Stimulated activated CD8-positive, alpha-beta memory T cell treated with anti-CD3 and anti-CD28 coated beads, Interleukin-7, amount 100 ng/mL, for 48 hours (primary cell): Measurements from ENCODE around the gene KLK7.
A peak's percentile ranks its signal among the peaks of the same experiment; 100 is the strongest.

Source experiments
- DNase-seq, 2 donors: peaks; one replicate each; pipeline ENCODE4 v3.0.0-alpha.2; 2020; ENCODE audit warnings: low read depth in 1 of 2; ENCODE audit errors: extremely low read depth in 1 of 2

The KLK7 gene

DNA sequence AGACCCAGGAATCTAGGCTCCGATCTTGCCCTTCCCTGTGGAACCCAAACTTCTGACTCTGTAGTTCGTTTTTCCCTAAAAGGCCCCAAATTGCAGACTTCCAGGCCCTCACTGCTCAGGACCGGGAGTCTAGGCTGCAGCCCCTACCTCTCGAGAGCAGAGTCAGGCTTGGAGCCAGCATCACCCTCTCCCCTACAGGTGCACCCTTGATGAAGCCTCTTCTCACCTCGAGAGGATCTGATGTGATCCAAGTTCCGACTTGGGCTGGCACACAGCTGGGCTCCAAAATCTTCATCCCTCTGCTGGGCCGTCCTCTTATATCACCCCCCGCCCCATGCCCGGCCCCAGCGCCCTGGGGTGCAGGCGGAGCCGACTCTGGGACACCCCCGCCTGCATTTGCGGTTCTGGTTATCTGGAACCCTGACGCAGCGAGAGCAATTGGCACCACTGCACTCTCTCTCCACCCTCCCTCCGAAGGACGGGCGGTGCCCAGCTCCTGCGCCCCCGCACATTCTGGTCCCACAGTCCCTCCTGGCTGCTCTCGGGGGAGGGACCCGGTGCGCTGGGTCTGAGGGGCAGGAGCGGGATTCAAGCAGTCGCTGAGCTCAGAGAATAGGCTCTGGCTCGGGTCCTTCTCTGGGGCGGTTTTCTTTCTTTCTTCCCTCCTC is at the start of gene KLK7:
KLK7 (minus strand) TSS at position 293 of the 668 bp plus-strand sequence. CDS start 1,518 bp downstream, outside the sequence.
- DNase-seq: no peak

DNA sequence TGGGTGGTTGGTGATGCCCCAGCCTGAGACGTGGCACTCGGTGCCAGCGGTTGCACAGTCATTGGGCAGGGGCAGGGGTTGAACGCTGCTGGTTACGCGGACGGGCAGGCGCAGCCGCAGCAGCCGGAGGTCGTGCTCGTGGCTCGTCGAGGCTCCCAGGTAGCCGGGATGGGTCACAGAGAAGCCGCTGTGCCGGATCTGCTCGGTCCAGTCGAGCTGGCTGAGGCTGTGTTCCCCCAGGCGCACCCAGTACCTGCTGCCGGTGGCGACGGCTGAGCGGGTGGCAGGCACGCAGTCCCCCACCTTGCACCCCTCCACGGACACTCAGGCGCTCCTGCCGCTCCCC is 48.1 kb upstream of the KLK7 start:
- DNase-seq: no peak

DNA sequence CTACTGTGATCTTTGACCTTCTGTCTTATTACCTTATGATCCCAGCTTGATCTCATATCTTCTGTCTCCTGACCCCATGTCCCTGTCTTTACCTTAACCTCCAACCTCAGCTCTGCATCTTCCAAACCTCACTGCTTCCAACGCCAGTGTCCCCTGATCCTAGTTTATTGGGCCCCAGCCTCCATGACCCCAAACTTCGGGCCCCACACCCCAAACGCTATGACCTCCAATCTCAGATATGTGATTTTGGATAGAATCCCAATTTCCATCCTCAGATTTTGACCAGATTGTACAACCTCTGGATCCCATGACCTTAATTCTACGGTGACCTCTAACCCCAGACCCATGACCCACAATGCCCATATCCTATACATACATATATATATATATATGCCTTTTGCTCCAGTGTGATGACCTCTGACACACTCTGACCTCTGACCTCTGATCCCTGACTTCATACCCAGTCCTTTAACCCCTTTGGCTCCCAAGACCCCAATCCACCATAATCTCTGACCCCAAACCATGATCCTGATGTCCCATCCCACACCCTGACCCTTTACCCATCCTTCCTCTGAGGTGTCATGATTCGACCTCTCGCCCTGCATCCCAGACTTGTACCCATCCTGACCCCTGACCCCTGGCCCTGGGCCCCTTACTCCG is 47.6 kb upstream of the KLK7 start:
- no peak for DNase-seq

DNA sequence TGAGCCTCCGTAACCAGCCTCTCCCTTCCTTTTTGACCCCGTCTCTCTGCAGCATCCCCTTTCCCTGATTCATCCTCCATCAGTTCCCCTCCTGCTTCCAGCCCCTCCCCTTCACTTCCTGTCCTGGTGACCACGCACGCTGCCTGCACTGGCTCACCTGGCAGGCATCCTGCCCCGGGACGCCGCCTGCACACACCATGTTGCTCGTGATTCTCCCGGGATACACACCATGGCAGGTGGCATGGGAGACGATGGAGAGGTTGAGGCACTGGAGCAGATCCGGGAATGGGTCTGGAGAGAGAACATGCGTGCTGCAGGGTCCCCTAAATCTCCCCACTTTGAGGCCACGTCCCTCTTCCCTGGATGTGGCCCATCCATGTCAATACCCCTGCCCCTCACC is 46.9 kb upstream of the KLK7 start:
- DNase-seq: no peak

DNA sequence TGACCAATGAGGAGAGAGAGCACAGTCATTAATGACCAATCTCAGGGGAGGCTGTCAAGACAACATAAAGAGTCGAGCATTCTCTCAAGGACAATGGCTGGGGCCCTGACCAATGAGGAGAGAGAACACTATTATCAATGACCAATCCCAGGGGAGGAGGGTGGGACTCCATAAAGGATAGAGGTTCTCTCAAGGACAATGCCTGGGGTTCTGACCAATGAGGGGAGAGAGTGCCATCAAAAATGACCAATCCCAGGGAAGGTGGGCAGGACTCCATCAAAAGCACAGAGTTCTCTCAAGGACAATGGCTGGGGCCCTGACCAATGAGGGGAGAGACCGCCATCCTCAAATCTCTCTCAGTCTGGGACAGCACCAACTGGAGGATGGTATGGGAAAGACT is 46.0 kb upstream of the KLK7 start:
- DNase-seq: no peak

DNA sequence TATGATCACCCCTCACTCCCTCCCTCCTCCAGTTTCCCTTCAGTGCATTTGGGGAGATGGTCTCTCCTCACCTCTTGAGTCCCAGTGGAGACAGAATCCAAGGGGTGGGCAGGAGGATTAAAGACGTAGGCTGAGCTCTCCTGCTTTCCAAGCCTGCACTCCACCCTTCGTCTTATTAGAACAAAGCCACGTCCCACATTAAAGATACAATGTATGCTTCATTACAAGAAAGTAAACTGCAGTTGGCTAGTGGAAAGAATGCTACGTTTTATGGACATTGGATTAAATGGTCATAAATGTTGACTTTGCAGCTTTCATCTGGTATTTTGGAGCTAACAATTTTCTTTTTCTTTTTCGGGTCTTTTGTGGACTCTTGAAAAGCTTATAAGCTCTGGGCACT is 44.2 kb upstream of the KLK7 start:
- DNase-seq: no peak

DNA sequence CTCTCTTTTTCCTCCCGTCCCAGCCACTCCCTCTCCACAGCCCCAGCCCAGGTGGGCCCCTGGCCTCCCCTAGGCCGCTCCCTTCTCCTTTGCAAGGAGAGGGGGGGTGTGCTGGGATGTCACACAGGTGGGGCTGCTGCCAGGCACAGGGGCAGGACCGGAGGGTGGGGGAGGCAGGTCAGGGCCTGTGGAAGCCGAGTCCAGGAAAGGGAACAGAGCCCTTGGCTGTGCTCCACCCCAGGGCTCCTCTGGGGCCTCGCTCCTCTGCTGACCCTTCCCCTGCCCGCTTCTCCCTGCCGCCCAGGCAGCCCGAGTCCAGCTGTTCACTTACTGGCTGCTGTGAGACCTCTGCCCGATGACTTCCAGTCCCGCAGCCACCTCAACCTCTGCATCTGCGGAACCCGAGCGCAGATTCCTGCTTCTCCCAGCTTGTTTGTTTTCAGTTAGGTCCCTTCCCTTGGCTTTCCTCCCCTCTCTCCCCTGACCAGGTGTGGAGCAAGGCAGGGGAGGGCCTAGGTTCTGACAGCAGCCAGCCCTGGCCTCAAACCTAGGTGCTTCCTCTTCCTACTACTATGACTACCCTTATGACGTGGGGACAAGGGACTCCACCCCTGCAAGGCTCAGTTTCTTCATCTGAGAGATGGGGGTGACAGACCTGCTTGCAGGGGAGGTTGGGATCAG is 43.5 kb upstream of the KLK7 start:
- DNase-seq: no peak

DNA sequence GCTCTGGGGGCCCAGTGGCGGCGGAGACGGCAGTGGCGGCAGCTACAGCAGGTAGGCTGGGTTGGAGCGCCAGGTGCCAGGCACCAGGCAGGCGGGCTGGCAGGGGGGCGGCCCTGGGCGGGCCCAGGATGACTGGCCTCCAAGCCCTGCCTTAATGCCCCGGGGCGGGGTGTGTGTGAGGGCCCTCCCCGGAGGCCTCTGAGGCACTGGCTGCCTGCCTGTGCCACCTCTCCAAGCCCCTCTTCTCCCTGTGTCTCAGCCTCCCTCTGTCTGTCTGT is 42.8 kb upstream of the KLK7 start, which contains the start of gene KLK11:
KLK11 (minus strand) TSS at position 63 of the 278 bp plus-strand sequence. CDS start 985 bp downstream, outside the sequence.
- no peak for DNase-seq

DNA sequence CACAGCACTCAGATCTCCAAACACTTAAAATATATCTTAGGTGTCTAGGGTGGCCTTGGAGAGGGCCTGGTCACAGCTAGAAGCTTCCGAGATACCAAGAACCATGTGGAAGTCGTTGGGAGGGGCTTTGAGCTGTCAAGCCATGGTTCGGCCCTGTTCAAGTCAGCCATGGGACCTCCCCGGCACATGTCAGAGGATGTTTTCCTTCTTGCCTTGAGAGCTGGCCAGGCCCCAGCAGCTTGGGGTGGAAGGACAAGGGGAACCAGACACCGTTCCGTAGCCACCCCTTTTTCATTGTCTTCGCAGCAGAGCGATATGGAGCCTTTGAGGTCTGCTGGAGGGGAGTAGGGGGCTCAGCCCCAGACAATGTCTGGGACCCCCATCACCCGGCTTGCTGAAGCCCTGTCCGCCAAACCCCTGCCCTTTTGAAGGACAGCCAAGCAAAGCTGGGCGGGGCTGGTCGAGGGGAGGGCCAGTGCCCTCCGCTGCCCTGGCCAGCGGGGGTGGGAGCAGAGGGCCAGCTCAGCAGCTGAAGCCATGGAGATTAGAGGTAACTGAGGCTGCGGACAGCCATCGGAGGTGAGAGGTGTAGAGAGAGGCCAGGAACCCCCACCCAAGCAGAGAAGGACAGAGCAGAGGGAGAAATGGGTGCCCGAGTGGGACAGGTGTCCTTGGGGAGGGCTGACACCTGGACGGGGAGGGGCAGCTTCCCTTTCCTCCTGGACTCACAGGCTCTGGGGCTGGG is 42.3 kb upstream of the KLK7 start:
- DNase-seq: no peak

DNA sequence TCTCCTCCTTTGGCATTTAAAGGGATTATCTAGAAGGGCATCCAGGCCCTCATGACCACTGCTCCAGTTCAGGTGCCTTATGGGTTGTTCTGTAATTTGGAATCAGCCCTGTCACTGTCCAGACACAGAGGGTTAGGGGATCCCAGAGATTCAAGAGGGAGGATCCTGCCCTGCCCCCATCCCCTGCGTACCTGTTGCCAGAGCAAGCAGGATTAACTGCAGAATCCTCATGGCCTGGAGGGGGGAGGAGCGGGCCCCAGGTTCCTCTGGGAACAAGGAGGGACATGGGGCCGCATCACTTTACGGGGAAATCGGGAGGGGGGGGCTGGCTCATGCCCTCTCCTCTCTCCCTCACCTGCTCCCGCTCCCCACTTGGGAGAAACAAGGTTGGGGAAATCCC is 41.7 kb upstream of the KLK7 start:
- DNase-seq: no peak

DNA sequence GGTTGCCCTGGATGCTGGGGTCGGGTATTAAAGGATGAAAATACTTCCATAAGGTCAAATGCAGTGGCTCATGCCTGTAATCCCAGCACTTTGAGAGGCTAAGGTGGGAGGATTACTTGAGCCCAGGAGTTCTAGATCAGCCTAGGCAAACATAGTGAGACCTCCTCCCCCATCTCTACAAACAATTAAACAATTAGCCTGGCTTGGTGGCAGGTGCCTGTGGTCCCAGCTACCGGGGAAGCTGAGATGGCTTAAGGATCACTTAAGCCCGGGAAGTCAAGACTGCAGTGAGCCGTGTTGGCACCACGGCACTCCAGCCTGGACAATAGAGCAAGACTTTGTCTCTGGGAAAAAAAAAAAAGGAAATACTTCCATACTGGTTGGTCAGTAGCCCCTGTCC is 41.2 kb upstream of the KLK7 start:
- no peak for DNase-seq

DNA sequence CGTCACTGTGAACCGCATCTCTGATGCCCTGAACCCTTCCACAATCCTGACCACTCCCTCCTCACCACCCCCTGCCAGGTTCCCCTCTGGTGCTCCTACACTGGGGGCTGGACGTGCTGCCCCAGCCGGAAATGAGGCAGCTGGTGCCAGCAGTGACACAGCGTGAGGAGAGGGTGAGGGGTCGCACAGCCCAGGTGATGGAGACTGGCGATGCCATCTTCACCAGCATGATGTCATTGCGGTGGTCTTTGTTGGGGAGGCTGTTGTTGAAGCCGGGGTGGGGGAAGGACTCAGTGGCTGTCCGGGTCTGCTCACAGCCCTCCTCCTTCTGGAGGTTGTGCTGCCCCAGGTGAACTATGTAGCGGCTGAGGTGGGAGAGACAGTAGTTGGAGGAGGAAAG is 40.2 kb upstream of the KLK7 start:
- DNase-seq: no peak

DNA sequence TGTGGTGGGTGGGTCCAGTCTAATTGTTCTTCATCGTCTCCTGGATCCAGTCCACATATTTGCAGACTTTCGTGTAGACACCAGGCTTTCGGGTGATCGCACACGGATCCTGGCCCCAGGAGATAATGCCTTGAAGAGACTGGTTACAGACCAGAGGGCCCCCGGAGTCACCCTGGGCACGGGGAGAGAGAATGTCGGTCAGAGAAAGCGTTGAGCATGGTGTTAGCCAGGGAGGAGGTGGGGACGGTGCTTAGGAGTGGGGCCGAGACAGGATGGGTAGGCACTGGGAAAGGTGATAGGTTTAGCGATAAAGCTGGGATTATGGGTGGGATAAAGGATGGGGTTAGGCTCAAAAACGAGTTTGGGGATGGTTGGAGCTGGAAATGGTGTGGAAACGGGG is 38.8 kb upstream of the KLK7 start:
- no peak for DNase-seq

DNA sequence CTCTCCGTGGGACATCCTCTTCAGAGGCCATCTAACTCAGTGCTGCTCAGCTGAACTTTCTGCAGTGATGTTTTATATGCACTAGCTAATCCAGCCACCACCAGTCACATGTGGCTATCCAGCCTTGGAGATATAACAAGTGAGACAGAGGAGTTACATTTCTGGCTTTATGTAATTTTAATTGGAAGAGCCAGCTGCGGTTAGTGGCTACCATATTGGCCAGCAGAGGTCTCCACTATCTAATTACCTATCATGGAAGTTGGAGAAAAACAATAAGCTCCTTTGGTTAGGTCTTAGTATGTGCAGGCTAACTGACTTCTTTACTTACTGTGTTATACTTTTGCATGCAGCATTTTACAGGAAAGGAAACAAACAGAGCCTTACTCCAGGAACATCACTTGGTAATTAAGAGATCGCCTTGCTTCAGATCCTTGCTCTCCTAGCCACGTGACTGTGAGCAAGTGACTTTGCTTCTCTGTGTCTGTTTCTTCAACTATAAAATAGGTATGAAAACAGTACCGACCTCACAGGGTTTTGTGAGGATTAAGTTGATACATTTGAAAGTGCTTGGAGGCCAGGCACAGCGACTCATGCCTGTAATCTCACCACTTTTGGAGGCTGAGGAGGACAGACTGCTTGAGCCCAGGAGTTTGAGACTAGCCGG is 37.4 kb upstream of the KLK7 start:
- DNase-seq: no peak

DNA sequence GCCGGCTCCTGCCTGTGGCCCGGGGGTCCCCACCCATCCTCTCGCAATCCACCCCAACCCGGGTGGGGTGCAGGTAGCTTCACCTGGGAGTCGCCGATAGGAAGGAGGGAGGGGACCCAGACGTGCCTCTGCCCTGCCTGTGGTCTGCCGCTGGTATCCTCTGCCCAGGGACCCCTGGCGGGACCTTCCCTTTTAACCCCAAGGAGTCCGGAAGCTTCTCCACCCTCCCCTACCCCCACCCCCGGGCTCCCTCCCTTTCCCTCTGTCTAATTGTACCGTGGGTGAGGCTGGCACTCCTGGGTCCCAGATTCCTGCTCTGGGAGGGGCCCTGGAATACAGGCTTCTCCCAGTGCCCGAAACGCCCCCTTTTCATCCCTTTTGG is 35.8 kb upstream of the KLK7 start, which contains the start of gene KLK10:
KLK10 (minus strand) TSS at position 166 of the 382 bp plus-strand sequence. CDS start 579 bp downstream, outside the sequence.
- DNase-seq: no peak

DNA sequence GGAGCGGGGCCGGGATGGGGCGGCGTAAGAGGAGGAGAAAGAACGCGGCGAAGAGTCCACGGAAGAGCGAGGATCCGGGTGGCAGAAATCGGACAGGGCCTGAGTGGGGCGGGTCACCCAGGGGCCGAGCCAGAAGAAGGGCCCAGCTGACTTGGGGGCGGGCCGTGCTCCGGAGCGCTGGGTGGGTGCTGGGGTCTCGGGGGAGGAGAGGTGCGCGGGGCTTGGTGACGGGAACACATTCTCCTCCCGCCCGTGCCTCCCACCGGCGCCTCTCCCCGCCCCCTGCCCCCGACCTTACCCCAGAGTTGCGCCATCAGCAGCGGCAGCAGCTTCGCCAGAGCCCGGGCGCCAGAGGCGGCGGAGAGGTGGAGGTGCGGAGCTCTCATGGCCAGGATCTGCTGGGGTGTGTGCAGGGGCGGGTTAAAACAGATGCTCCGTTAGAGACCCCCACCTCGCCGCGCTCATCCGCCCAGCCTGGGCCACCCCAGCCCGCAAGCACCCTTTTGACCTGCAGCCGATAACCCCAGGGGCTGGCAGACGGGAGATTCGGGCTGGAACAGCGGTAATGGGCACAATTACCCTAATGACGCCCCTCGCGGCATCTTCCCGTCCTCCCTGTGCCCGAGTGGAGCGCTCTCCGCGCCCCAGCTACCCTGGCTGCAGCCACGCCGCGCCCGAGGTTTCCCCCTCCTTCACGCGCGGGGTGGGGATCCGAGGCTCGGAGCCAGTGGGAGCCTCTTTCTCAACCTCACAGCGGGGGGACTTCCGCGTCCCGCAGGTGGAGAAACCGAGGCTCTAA is 35.2 kb upstream of the KLK7 start:
- DNase-seq: no peak

DNA sequence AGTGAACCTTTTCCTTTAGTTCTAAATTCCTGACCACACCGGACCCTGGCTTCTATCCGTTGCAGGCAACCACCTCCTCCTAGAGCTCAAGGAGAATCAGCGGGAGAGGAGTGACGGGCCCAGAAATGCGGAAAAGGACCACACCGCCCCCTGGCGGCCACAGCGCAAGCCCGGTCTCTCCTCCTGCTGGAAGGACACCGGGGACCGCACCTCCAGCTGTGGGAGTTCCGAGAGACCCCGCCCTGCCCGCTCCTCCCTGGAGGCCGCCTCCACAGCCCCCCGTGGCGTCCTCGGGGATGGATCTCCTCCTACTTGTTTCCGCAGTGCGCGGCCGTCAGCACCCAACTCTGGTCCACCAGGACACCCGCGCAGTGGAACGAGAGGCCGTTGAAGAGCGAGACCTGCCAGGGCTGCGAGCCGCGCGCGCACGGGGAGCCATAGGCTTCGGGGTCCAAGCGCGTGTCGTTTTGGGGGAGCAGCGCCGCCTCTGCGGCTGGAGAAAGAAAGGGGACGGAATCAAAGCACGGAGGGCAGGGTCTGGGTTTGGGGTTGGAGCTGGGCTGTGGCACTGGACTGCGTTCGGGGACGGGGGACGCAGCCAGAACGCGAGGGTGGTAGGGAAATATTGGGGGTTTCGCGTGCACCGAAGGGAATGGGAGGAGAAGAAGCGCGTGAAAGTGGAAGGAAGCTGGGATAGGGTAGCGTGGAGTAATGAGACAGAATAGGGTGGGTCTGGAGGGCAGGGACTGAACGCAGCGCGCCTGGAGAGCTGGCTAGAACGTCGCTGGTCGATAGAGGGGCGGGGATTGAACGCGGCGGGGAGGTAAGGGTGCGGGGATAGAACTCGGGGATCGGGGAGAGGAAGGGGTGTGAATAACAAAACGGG is 33.3 kb upstream of the KLK7 start:
- peak; percentile 19 to 36 for DNase-seq

DNA sequence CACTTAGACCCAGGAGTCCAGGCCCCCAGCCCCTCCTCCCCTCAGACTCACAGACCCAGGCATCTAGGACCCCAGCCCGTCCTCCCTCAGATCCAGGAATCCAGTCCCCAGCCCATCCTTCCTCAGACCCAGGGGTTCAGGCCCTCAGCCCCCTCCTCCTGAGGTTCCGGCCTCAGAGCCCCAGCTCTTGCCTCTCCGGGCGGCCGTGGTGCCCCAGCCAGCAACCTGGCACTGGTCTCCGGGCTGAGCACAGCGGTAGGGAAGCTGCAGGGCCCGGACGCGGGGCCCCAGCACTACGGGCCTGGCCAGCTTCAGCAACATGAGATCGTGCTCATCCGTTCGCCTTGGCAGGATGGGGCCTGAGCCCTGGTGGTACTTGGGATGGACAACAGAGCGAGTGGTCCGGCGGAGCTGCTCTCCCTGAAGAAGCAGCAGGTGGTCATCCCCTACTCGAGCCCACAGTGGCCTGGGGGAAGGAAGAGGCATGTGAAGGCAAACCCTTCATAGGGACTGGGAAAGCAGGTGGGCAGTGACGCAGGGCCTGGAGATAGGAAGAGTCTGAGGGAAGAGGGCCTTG is 32.1 kb upstream of the KLK7 start:
- no peak for DNase-seq

DNA sequence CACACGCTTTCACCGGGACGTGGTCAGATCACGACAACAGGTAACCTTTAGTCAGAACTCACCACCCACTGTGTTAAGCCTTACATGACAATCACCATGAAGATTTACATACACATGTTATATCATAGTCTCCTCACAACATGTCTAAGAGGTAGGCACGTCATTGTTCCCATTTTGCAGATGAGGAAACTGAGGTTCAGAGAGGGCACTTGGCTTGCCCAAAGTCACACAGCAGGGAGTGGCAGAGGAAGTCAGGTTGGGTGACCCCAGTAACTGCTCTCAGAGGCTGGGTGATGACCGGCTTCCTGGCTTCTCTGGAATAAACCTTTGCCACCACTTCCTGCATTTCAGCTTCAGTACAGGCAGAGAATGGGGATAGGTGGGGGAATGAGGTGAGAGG is 30.5 kb upstream of the KLK7 start:
- no peak for DNase-seq
